T-helper 1 cell treated with Interleukin-12 subunit alpha and Interleukin-12 subunit beta and Interleukin-4 antibody, amounts not matched to agents 30 ng/mL and 1 ng/mL, for 36 hours (primary cell): ENCODE results near the gene YIPF1. TPM values are rescaled to one million over a fixed set of nuclear protein-coding genes. Genes with fewer than 3 reads are reported as not detected.

Experiments
- intact Hi-C: fragments of 100-400 bp; cut with micrococcal nuclease; formaldehyde crosslinking; loops from one replicate; pipeline ENCODE4 v1.15.1; 2024
- total RNA-seq: library from RNA; stranded (reverse); gene quantifications from 2 replicates; pipeline ENCODE4 v1.2.3, GENCODE V29; 2022

YIPF1 gene
- 20.1 and 23.1 TPM in 2 replicates for total RNA-seq

DNA sequence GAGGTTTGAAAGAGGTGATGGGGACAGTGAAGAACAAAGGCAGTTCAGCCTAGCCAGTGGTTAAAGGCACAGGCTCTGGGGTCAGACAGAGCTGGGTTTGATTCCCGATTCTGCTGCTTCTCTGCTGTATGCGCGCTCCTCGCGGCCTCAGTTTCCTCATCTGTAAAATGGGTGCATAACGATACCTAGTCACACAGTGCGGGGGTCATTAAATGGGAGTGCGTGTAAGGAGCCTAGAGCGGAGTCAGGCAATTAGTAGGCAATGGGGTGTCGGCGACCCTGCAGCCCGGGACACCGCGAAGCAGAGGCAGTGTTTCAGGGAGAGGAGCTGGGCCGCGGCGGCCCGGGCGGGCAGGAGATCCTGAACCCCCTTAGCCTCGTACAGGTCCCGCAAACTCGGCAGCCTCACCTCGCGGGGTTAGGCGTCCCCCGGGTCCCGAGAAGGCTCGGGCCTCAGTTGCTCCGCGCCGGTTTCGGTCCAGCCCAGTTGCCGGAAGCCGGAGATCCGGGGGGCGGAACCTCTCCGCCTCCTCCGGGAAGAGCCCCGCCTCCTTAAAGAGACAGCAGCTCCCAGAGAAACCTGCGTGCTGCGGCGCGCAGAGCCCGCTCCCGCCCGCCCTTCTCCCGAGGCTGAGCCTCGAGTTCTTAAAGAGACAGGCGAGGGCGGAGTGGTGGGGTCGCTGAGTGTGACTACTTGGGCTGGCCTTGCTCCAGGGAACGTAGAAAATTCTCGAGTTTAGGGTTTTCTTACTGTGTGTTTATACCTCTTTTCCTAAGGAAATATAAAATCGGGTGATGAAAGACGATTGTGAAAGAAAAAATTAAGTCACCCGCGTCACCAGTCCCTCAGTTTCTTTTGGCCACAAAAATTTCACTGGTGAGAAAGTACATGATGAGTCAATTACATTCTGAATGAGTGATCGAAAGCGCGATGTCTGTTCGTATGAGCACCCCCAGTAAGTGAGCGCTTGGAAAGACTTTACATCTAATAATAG, at the start of gene YIPF1:
Gene YIPF1 (minus strand): TSS at position 494 of the 995 bp plus-strand sequence. CDS start 860 bp downstream, outside the sequence.
- intact Hi-C loops: loop anchor here (1.0 to 2.0 kb wide), 10 partner anchors 27 to 827 kb away; partner anchors contain the start of genes CPT2, IFT25, NDC1 and TCEANC2

DNA sequence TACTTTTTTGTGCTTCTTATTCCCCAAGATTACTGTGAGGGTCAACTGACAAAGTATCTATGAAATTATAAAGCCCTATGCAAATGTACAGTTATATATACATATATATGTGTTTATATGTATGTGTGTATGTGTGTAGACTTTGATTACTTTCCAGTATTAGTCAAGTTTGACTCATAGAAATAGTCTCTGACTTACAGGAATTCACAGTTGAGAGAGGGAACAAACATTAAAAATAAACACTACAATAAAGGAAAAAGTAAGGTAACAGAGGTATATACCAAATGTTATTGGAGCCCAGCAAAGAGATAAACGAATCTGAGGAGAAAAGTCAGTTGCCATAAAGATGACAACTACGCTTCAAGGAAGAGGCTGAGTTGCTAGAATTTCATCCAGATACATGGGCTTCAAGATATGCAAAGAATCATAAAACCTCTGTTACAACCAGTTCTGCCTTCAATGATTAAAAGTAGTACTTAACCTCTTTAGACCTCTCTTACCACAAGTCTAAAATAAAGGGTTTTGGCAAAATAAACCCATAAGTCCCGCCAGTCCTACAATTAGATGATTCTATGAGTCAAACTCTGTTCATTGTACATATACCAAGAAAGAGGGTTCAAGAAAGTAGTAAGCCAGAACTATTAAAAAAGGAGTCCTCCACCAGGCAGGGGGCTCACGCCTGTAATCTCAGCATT, 48.7 kb upstream of the YIPF1 start:
- intact Hi-C loops: no loop called here

DNA sequence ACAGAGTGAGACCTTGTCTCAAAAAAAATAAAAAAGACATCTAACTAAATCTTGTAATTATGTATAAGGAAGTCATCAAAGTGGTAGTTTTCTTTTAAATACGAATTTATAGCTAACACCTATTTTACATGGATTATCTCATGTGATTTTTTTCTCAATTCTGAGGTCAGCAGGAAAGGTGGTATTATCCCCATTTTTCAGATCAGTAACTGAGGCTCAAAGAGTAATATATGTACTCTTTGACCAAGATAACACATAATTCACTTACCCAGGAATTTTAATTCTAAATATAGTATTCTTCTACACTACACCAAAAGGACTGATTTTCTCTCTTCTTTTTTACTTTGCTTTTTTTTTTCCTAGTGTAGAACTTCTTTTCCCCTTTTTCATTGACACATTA, 46.8 kb upstream of the YIPF1 start:
- intact Hi-C loops: no loop called here

DNA sequence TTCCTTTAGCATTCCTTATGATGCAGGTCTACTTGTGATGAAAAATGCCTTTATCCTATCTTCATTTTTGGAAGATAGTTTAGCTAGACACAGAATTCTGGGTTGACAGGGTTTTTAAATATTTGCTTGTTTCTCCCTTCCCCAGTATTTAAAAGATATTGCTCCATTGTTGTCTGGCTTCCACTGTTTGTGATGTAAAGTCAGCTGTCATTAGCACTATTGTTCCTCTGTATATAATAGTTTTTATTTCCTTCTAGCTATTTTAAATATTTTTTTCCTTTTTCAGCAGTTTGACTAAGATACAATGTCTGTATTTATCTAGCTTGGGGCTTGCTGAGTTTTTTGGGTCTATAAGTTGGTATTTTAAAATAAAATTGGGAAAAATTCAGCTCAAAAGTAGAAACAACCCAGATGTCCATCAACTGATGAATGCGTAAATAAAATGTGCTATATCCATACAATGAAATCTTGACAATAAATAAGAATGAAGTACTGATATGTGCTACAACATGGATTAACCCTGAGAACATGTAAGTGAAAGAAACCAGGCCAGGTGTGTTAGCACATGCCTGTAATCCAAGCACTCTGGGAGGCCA, 44.7 kb upstream of the YIPF1 start:
- intact Hi-C loops: no loop called here

DNA sequence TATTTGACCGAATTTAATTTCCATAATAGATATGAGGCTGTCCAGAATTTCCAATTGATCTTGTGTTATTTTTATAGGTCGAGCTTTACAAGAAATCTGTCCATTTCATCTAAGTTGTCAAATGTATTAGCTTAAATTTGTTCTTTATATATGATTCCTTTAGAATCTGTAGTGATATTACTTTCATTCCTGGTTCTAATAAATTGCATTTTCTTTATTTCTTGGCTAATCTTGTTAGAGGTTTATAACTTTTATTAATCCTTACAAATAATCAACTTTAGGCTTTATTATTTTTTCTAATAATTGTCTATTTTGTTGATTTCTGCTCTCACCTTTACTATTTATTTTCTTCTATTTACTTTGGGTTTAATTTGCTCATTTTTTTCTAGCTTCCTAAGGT, 41.9 kb upstream of the YIPF1 start:
- intact Hi-C loops: no loop called here

DNA sequence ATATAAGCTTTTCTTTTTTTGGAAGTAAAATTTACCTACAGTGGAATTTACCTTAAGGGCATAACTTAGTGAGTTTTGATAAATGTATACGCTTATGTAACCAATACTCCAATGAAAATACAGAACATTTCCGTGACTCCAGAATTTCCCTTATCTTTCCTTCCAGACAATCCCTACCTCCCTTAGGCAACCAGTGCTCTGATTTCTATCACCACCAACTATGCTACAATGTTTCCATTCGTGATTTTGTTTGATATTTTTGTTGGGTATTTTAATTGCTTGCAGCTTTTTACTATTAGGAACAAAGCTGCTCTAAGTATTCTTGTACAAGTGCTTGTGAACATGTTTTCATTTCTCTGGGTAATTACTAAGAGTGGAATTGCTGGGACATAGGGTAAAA, 41.3 kb upstream of the YIPF1 start:
- intact Hi-C loops: no loop called here

DNA sequence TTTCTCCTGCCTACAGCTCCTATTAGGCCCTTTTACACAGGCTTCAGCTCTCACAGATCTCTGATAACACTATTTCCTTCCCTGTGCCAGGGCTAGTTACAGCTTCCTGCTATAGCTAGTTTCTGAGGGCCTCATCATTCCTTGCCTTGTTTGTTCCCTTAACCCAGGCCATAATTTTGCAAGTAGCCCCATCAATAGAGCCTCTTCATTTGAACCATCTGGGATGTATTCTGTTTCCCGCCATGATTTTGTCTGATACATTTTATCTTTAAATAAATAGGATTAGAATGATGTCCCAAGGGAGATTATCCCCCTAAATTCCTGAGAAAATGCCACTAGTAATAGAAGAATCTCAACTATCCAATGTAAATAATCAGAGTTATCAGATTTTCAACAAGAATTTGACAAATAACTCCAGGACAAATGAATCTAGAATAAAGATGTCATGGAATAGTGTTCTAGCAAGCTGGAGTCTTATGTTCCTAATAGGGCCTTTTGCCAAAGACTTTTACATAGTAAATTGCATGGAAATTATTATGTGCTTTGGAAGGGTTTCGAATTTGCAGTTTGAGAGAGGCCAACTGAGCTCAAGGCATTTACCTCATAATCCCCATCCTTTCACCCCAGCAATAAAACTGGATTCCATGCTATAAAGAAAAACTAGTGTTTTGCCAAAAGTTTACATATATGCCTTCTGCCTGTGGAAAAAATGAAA, 39.8 kb upstream of the YIPF1 start:
- intact Hi-C loops: no loop called here

DNA sequence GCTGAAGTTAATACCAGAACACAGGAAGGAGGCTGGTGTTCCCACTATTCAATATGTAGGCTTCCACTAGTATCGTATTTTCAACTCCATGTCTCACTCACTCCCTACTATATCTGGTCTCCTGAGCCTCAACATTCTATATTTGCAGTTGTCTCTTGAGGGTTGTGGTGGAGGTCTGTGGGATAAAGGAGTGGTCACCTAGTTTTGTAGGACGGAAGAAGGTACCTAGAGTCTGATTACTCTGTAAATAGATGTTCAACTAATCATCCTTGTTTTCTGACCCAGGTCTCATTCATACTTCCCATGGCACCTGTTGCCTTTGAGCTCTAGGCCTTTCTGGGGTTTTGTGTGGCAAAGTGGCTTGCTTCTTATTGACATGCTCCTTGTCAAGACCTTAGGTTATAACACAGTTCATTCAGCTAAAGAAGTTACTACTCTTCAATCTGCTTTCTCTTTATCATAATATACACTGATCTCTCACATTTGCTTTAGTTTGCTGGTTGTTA, 37.8 kb upstream of the YIPF1 start:
- intact Hi-C loops: no loop called here

DNA sequence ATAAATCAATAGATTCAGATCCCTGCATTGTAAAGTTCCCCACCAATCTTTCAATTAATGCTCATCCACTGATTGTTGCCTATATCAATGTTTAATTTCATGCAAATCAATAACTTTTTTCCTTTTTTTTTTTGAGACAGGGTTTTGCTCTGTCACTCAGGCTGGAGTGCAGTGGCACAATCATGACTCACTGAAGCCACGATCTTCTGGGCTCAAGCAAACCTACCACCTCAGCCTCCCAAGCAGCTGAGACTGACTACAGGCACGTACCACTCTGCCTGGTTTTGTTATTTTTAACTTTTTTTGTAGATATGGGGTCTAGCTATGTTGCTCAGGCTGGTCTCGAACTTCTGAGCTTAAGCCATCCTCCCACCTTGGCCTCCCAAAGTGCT, 30.1 kb upstream of the YIPF1 start:
- intact Hi-C loops: no loop called here

DNA sequence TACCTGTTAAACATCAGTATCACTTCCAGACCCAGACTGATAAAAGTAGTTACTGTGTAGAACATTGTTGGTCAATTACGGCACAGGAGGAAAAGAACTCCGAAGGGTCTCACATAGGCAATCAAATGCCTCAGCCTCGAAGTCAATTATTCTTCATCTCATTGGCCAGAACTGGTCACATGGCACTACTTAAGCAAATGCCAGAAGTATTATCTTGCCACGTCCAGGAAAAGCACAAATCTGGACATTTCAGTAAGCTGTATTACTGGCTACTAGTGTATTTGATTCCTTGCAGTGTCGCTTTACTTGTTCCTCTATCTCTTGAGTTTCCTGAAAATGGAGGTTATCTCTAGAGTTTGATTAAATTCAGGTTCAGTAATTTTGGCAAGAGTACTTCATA, 28.7 kb upstream of the YIPF1 start:
- intact Hi-C loops: no loop called here

DNA sequence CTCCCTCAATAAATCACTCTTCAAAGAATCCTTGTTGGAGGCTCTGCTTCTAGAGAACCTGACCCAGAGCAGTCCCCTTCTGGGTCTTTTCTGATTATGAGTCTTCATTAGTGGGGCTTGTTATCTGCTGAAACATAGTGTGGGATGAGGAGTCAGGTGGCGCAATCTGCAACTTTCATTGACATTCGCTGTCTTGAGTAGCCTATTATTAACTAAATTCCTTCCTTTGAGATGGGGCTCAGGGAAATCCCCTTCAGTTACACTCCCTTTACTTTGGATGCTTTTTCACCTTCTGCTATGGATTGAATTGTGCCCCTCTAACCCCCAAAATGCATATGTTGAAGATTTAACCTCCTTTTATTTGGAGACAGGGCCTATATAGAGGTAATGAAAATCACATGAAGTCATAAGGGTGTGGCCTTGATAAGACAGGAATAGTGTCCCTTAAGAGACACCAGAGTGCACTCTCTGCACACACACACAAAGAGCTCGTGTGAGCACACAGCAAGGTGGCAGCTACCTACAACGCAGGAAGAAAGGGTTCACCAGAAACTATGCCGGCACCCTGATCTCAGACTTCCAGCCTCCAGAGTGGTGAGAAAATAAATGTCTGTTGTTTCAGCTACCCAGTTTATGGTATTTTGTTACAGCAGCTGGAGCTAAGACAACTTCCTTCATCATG, 23.9 kb upstream of the YIPF1 start:
- intact Hi-C loops: no loop called here

DNA sequence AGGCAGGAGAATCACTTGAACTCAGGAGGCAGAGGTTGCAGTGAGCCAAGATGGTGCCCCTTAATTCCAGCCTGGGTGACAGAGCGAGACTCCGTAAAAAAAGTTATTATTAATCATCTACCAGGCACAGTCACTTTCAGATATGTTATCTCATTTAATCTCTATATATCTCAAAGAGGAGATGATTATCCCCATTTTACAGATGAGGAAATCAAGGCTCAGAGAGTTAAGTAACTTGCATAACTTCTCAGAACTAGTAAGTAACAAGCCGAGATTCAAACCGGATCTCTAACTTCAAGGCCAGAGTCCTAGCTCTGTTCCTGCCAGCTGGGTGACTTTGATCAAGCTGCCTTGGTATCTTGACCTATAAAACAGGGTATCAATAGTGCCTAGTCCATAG, 21.8 kb upstream of the YIPF1 start:
- intact Hi-C loops: no loop called here

DNA sequence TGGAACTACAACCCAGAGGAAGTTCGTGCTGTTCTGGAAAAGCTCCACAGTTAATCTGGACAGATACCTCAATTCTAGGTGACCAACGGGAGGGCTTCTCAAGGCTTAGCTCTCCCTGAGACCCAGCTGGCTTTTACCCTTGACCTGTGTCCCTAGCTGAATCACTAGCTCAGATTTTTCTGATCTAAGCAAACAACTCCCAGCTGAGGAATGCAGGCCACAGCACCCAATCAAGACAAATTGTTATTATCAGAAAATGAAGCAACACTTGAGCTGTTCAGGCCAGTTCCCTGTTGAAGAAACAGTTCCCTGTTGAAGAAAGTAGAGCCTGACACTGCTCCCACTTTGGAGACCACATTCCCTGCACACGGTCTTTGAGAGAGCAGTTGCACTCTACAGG, 20.3 kb upstream of the YIPF1 start:
- intact Hi-C loops: no loop called here

DNA sequence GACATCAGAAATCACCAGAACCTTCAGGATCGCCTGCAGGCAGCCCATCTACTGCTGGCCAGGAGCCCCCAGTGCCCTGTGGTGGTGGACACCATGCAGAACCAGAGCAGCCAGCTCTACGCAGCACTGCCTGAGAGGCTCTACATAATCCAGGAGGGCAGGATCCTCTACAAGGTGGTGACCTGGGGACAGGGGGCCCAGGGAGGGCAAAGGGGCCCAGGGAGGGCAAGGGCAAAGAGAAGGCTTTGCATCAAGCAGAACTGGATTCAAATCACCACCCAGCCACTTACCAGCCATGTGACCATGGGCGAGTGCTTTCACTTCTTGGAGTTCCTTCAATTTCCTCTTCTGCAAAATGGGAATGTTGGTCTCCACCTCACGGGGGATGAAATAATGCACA, 16.5 kb upstream of the YIPF1 start:
- intact Hi-C loops: no loop called here

DNA sequence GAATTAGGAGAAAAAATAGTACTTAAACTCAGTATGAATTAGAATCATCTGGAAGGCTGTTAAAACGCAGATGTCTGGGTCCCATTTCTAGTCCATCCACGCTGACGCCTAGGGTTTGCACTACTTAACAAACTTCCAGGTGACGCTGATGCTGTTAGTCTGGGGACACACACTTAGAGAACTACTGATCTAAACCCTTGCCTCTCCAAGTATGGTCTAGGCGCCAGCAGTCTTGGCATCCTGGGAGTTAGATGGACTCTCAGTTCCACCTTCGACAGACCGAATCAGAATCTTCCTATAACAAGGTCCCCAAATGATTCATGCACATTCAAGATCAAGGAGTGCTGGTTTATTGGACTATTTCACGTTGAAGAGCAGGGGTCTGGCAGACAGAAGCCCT, 15.9 kb upstream of the YIPF1 start:
- intact Hi-C loops: no loop called here

DNA sequence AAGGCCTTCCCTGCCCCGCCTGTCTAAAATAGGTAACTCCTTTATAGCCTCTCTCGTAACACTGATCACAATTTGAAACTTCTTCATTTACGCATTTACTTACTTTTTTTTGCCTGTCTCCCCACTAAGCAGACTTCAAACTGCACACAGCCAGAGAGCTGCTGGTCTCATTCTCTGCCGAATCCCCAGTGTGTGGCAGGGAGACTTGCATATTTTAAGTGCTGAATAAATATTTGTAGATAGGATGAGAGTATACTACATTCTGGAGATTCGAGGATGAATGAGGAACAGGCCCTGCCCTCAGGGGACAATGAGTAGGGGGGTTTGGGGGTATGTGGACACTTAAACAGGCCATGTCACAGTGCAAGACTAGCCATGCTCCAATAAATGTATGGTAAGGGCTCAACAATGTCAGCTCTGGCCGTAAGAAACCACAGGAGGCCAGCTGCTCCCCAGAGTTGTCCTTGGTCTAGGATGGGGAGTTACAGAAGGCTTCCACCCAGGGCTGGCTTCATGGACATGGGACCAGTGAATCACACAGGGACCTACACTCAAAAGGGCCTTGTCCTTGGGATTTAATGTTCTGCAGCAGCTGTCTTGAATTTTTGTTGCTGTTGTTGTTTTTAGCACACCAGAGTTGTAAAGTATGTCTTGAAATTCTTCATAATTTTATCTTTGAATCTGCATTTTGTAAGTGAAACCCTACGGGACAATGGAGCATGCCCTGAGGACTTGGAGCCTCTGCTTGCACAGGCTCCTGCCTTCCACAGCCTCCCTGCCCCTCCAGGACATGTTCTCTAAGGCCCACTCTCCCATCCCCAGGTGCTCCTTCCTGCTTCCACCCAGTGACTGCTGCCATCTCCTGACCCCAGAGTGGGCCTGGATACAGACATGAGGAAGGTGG, 12.9 kb upstream of the YIPF1 start:
- intact Hi-C loops: no loop called here

DNA sequence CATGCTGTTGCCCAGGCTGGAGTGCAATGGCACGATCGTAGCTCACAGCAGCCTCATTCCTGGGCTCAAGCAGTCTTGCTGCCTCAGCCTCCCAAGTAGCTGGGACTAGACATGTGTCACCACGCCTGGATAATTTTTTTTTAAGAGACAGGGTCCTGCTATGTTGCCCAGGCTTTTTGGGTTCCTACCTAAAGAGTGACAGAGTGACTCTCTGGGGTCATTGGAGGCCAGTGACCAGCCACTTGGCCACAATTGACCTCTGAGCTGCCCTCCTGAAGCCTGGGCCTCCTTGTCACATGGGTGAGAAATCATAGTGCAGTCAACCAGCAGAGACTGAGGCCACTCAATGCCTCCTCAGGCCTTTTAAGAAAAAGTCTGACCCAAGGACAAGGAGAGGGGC, 10.1 kb upstream of the YIPF1 start:
- intact Hi-C loops: loop anchor here (2.0 kb wide), 1 partner anchor 45 kb away; the partner anchor contains the start of gene IFT25

DNA sequence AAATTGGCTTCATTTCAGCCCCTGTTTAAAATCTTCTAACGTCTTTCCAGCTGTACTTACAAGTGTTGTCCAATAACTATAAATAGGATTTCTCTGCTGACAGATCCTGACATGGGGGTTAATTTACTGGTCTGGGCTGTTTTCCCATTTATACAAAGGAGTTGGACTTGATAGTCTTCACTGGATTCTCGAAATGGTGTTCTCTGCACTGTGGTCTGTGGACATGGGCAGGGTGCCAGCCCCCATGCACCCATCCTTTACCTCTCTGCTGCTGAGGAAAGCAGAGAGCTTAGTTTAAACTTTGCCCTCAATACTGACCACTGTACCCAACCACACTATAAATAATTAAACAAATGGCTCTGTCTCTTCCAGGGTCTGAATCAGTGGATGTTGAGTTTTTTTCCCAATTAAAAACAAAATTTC, 9.6 kb upstream of the YIPF1 start:
- intact Hi-C loops: no loop called here

DNA sequence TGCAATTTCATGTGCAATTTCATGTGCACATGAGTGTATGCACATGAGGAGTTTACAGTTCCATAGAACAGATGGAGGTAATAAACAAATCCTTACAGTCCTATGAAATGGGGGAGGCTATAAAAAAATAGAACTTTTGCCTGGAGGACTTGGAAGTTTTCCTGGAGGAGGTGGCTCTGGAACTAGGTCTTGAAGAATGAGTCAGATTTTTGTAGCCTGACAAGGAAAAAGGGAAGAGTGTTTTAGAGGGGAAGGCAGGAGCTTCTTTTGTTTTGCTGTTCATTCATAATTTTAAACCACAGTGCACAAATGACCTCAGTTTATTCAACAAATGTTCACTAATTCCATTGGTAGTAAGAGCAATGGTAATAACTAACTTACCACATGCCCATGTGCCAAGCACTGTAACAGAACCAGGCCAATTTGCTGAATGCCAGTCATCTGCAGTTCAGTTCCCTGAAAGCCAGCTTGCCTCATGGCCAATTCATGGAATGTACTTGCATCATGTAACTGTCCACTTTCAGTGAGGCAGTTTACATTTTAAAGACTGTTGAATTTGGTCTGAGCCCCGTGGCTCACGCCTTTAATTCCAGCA, 7.1 kb upstream of the YIPF1 start:
- intact Hi-C loops: no loop called here
